ENCODE results near the gene USP17L24.
"Not testable (repeated sequence)": the region's sequence is repeated elsewhere in the genome, so short reads cannot be mapped to it uniquely, and the experiment has no call there.

USP17L24 gene

DNA sequence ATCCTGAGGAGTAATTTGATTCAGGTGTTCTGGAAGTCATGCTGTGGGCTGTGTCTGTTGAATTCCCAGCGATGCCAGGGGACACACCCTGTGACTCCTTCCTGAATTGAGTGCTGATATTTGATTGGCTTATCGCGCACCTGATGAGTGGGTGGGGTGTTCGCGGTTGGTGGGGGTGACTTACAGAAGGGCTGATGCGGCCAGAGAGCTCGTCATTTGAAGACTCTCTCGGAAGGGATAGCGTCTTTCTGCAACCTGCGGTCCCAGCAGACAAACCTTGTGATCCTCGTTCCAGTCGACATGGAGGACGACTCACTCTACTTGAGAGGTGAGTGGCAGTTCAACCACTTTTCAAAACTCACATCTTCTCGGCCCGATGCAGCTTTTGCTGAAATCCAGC, at the start of gene USP17L24:
Gene USP17L24 (plus strand): TSS at position 301 of the 400 bp plus-strand sequence. CDS start 0 bp downstream, at position 301.
- in situ Hi-C loops (cut with MboI; ENCODE audit: low sequenced_read_pairs, unreplicated experiment); DNase-seq (ENCODE audit: low spot score): not testable (repeated sequence)

GRCh38 chr4:9324191-9324590, 774 bp upstream of the USP17L24 start:
- in situ Hi-C loops (cut with MboI; ENCODE audit: low sequenced_read_pairs, unreplicated experiment) = not testable (repeated sequence)

GRCh38 chr4:9329611-9330010, 4.6 kb downstream of the USP17L24 start, which contains the start of gene USP17L25:
Gene USP17L25, plus strand, starts transcription at chr4:9329911. Its CDS starts 0 bp downstream, at chr4:9329911.
- DNase-seq (ENCODE audit: low spot score); in situ Hi-C loops (cut with MboI; ENCODE audit: low sequenced_read_pairs, unreplicated experiment): not testable (repeated sequence)

More at GRCh38 chr4:9324191-9324590, 774 bp upstream of the USP17L24 start:
- not testable (repeated sequence) for DNase-seq (ENCODE audit: low spot score)

DNA sequence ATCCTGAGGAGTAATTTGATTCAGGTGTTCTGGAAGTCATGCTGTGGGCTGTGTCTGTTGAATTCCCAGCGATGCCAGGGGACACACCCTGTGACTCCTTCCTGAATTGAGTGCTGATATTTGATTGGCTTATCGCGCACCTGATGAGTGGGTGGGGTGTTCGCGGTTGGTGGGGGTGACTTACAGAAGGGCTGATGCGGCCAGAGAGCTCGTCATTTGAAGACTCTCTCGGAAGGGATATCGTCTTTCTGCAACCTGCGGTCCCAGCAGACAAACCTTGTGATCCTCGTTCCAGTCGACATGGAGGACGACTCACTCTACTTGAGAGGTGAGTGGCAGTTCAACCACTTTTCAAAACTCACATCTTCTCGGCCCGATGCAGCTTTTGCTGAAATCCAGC, 9.4 kb downstream of the USP17L24 start, which contains the start of gene USP17L26:
Gene USP17L26 (plus strand): TSS at position 301 of the 400 bp plus-strand sequence. CDS start 0 bp downstream, at position 301.
- DNase-seq (ENCODE audit: low spot score); in situ Hi-C loops (cut with MboI; ENCODE audit: low sequenced_read_pairs, unreplicated experiment): not testable (repeated sequence)

GRCh38 chr4:9339103-9339502, 14.1 kb downstream of the USP17L24 start, which contains the start of gene USP17L5:
Gene USP17L5, plus strand, starts transcription at chr4:9339403. Its CDS starts 0 bp downstream, at chr4:9339403.
- DNase-seq (ENCODE audit: low spot score); in situ Hi-C loops (cut with MboI; ENCODE audit: low sequenced_read_pairs, unreplicated experiment): not testable (repeated sequence)

DNA sequence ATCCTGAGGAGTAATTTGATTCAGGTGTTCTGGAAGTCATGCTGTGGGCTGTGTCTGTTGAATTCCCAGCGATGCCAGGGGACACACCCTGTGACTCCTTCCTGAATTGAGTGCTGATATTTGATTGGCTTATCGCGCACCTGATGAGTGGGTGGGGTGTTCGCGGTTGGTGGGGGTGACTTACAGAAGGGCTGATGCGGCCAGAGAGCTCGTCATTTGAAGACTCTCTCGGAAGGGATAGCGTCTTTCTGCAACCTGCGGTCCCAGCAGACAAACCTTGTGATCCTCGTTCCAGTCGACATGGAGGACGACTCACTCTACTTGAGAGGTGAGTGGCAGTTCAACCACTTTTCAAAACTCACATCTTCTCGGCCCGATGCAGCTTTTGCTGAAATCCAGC, 18.9 kb downstream of the USP17L24 start, which contains the start of gene USP17L27:
Gene USP17L27 (plus strand): TSS at position 301 of the 400 bp plus-strand sequence. CDS start 0 bp downstream, at position 301.
- DNase-seq (ENCODE audit: low spot score); in situ Hi-C loops (cut with MboI; ENCODE audit: low sequenced_read_pairs, unreplicated experiment): not testable (repeated sequence)

DNA sequence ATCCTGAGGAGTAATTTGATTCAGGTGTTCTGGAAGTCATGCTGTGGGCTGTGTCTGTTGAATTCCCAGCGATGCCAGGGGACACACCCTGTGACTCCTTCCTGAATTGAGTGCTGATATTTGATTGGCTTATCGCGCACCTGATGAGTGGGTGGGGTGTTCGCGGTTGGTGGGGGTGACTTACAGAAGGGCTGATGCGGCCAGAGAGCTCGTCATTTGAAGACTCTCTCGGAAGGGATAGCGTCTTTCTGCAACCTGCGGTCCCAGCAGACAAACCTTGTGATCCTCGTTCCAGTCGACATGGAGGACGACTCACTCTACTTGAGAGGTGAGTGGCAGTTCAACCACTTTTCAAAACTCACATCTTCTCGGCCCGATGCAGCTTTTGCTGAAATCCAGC, 23.6 kb downstream of the USP17L24 start, which contains the start of gene USP17L28:
Gene USP17L28 (plus strand): TSS at position 301 of the 400 bp plus-strand sequence. CDS start 0 bp downstream, at position 301.
- in situ Hi-C loops (cut with MboI; ENCODE audit: low sequenced_read_pairs, unreplicated experiment) = not testable (repeated sequence)

DNA sequence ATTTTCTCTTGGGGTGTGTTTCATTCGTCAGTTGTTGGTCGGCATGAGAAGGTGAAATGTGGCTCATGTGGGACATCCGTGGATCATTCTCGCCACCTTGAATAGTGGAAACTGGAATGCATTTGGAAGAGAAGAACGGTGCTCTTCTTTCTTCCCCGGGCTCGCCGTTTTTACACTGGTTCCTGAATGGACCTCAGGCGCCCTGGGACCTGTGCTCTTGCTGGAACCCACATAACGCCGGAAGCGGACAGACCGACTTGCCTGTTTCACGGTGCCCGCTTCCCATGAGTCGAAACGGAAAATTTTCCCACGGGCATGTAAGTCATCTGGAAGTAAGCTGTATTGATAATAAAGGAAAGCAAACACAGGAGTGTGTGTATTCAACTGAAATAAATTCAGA, 25.9 kb downstream of the USP17L24 start:
- DNase-seq (ENCODE audit: low spot score); in situ Hi-C loops (cut with MboI; ENCODE audit: low sequenced_read_pairs, unreplicated experiment): not testable (repeated sequence)

More for the DNA sequence above, 23.6 kb downstream of the USP17L24 start, which contains the start of gene USP17L28:
- DNase-seq (ENCODE audit: low spot score) = not testable (repeated sequence)

- DNase-seq (ENCODE audit: low spot score); in situ Hi-C loops (cut with MboI; ENCODE audit: low sequenced_read_pairs, unreplicated experiment): not testable (repeated sequence)
Observed at GRCh38 chr4:9353338-9353737, 28.4 kb downstream of the USP17L24 start, which contains the start of gene USP17L29. Gene USP17L29, plus strand, starts transcription at chr4:9353638. Its CDS starts 0 bp downstream, at chr4:9353638.

DNA sequence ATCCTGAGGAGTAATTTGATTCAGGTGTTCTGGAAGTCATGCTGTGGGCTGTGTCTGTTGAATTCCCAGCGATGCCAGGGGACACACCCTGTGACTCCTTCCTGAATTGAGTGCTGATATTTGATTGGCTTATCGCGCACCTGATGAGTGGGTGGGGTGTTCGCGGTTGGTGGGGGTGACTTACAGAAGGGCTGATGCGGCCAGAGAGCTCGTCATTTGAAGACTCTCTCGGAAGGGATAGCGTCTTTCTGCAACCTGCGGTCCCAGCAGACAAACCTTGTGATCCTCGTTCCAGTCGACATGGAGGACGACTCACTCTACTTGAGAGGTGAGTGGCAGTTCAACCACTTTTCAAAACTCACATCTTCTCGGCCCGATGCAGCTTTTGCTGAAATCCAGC, 37.9 kb downstream of the USP17L24 start, which contains the start of gene USP17L30:
Gene USP17L30 (plus strand): TSS at position 301 of the 400 bp plus-strand sequence. CDS start 0 bp downstream, at position 301.
- DNase-seq (ENCODE audit: low spot score); in situ Hi-C loops (cut with MboI; ENCODE audit: low sequenced_read_pairs, unreplicated experiment): not testable (repeated sequence)
